ENCODE data around the gene CBFA2T3. TPM values are rescaled to one million over a fixed set of nuclear protein-coding genes. Genes with fewer than 3 reads are reported as not detected.

CBFA2T3 gene
- total RNA-seq, 4 donors from 2014 or later: 1.4 to 5.8 (median 1.5) TPM

GRCh38 chr16:88883946-88884345, 93.1 kb downstream of the CBFA2T3 start:
- TF ChIP-seq EP300 (IDR thresholded peaks at IDR 0.05): no peak
- no peak for TF ChIP-seq POLR2A (IDR thresholded peaks at IDR 0.05)
- TF ChIP-seq CTCF (IDR thresholded peaks at IDR 0.05): no peak
- no peak for TF ChIP-seq POLR2AphosphoS5 (IDR thresholded peaks at IDR 0.05)
- peaks cover 53% of the 10 kb centered on the region for H3K27me3 ChIP-seq
- WGBS, 2 donors (ENCODE audit: low coverage in 1 of 2): no CpG with 5 or more reads among the region's 11 CpGs
- peaks cover 0 to 39% of the 10 kb centered on the region in 2 donors for H3K36me3 ChIP-seq
- H3K4me1 ChIP-seq: peaks cover 0 to 31% (median 14%) of the 10 kb centered on the region in 3 donors
- no peaks in the 10 kb centered on the region for H3K9me3 ChIP-seq
- no peak overlapping the region for H3K27ac ChIP-seq
- no peak for ATAC-seq
- H3K4me3 ChIP-seq: no peak overlapping the region

GRCh38 chr16:88883117-88883895, 93.7 kb downstream of the CBFA2T3 start:
- ATAC-seq: no peak
- Histone ChIP-seq H3K36me3 (peaks cover 0 to 46% of the 10 kb centered on the region in 2 donors), H3K4me1 (peaks cover 0 to 31% (median 14%) of the 10 kb centered on the region in 3 donors), H3K27me3 (peaks cover 59% of the 10 kb centered on the region), H3K27ac (no peak overlapping the region), H3K4me3 (no peak overlapping the region), H3K9me3 (no peaks in the 10 kb centered on the region)
- TF ChIP-seq POLR2A (IDR thresholded peaks at IDR 0.05) (no peak), CTCF (IDR thresholded peaks at IDR 0.05) (no peak), POLR2AphosphoS5 (IDR thresholded peaks at IDR 0.05) (no peak), EP300 (IDR thresholded peaks at IDR 0.05) (no peak)
- WGBS, 2 donors (ENCODE audit: low coverage in 1 of 2): 91 to 99% methylated on average over 6 to 16 of the region's 49 CpGs

GRCh38 chr16:88882358-88883030, 94.5 kb downstream of the CBFA2T3 start:
- Histone ChIP-seq H3K9me3 (no peaks in the 10 kb centered on the region), H3K27ac (no peak overlapping the region), H3K36me3 (peaks cover 0 to 52% of the 10 kb centered on the region in 2 donors), H3K4me1 (peaks cover 0 to 23% (median 8%) of the 10 kb centered on the region in 3 donors), H3K4me3 (no peak overlapping the region), H3K27me3 (peaks cover 66% of the 10 kb centered on the region)
- no peak for TF ChIP-seq POLR2AphosphoS5 (IDR thresholded peaks at IDR 0.05)
- no peak for TF ChIP-seq POLR2A (IDR thresholded peaks at IDR 0.05)
- TF ChIP-seq CTCF (IDR thresholded peaks at IDR 0.05): no peak
- TF ChIP-seq EP300 (IDR thresholded peaks at IDR 0.05): no peak
- no peak for ATAC-seq
- WGBS, 2 donors (ENCODE audit: low coverage in 1 of 2): 74 to 89% methylated on average over 5 of the region's 26 CpGs

GRCh38 chr16:88881675-88882357, 95.2 kb downstream of the CBFA2T3 start:
- TF ChIP-seq EP300 (IDR thresholded peaks at IDR 0.05) (no peak), POLR2A (IDR thresholded peaks at IDR 0.05) (no peak), POLR2AphosphoS5 (IDR thresholded peaks at IDR 0.05) (no peak), CTCF (IDR thresholded peaks at IDR 0.05) (no peak)
- Histone ChIP-seq H3K27ac (no peak overlapping the region), H3K4me1 (peaks cover 0 to 16% (median 3%) of the 10 kb centered on the region in 3 donors), H3K4me3 (no peak overlapping the region), H3K27me3 (peaks cover 73% of the 10 kb centered on the region), H3K36me3 (peaks cover 0 to 56% of the 10 kb centered on the region in 2 donors), H3K9me3 (no peaks in the 10 kb centered on the region)
- WGBS, 2 donors (ENCODE audit: low coverage in 1 of 2): 86 to 88% methylated on average over 1 to 6 of the region's 27 CpGs
- ATAC-seq: no peak

All from gastroesophageal sphincter (tissue), 4 donors.